K562 (cell line): ENCODE measurements around the gene DPEP1. TPM values are rescaled to one million over a fixed set of nuclear protein-coding genes. Genes with fewer than 3 reads are reported as not detected.

ENCODE experiments used
- CBX2 ChIP-seq: fragments of 200-600 bp; sonication (generic); IDR thresholded peaks from one replicate; pipeline ENCODE4 v1.6.1; 2012; ENCODE audit warnings: mild to moderate bottlenecking, low read length, inconsistent platforms; ENCODE audit not compliant: insufficient read depth, poor library complexity, severe bottlenecking
- DACH1 ChIP-seq: fragments of 450-650 bp; IDR thresholded peaks from 2 replicates; pipeline ENCODE4 v1.6.1; 2018; ENCODE audit not compliant: partially characterized antibody
- DNMT1 ChIP-seq: fragments of 450-650 bp; IDR thresholded peaks from 2 replicates; pipeline ENCODE4 v1.6.1; 2016; ENCODE audit warnings: antibody characterized with exemption, mild to moderate bottlenecking
- E2F3 ChIP-seq: fragments of 250-450 bp; sonication (Bioruptor Pico); IDR thresholded peaks from 2 replicates; pipeline ENCODE4 v1.4.0; 2020; ENCODE audit warnings: mild to moderate bottlenecking
- HNRNPL ChIP-seq: fragments of 200-400 bp; formaldehyde crosslinking; IDR thresholded peaks from 2 replicates; pipeline ENCODE4 v1.6.1; 2017; ENCODE audit warnings: low read depth, mild to moderate bottlenecking, low read length
- KLF1 ChIP-seq: fragments of 450-650 bp; IDR thresholded peaks from 2 replicates; pipeline ENCODE4 v1.6.1; 2016; ENCODE audit warnings: missing genetic modification characterization, missing compliant biosample characterization
- POLR2A ChIP-seq: fragments of 450-650 bp; conservative IDR thresholded peaks from 2 replicates; pipeline ENCODE4 v1.6.1; 2016
- POLR3G ChIP-seq: IDR thresholded peaks from 2 replicates; pipeline ENCODE4 v1.6.1; 2011; ENCODE audit not compliant: insufficient read length, insufficient replicate concordance; ENCODE audit errors: extremely low read depth
- RBM25 ChIP-seq: fragments of 200-400 bp; formaldehyde crosslinking; IDR thresholded peaks from 2 replicates; pipeline ENCODE4 v1.6.1; 2018; ENCODE audit warnings: low read length, low read depth, moderate library complexity; ENCODE audit not compliant: severe bottlenecking
- RBM34 ChIP-seq: fragments of 200-400 bp; formaldehyde crosslinking; IDR thresholded peaks from 2 replicates; pipeline ENCODE4 v1.6.1; 2018; ENCODE audit warnings: low read length, borderline replicate concordance; ENCODE audit not compliant: insufficient read depth
- RHOXF2B ChIP-seq: fragments of 250-450 bp; sonication (Bioruptor Pico); conservative IDR thresholded peaks from 2 replicates; pipeline ENCODE4 v1.5.1; 2021
- RUNX1 ChIP-seq: sonication (generic); IDR thresholded peaks from 2 replicates; pipeline ENCODE4 v1.6.1; 2016; ENCODE audit warnings: antibody characterized with exemption, low read depth
- TBP ChIP-seq: optimal IDR thresholded peaks from 2 replicates; pipeline ENCODE3; 2011; ENCODE audit warnings: low read depth, low read length, improper control_type of control experiment
- ZNF717 ChIP-seq: fragments of 250-450 bp; sonication (Bioruptor Pico); IDR thresholded peaks from 2 replicates; pipeline ENCODE4 v1.5.0; 2021
- ZNF740 ChIP-seq, 3 experiments: fragments of 200-800 bp in 1 of 3; sonication (Bioruptor generic) in 1 of 3; sonication (generic) in 1 of 3; formaldehyde crosslinking in 1 of 3; IDR thresholded peaks; 2 replicates each; pipeline versions ENCODE4 v1.6.1 to v1.8.0; 2016 to 2022; ENCODE audit warnings: mild to moderate bottlenecking in 2 of 3, missing compliant biosample characterization in 2 of 3, missing genetic modification characterization in 2 of 3, missing genetic modification reagents in 1 of 3
- polyA plus RNA-seq, 8 experiments: library from polyadenylated mRNA; depleted of rRNA in 4 of 8; stranded (reverse) in 5 of 8; unstranded in 3 of 8; fragments of >200 nt; fragmentation: Nextera tagmentation in 2 of 8; fragmentation: Illumina TruSeq in 1 of 8; extraction: Ambion mirVana in 2 of 8; extraction: Trizol in 1 of 8; gene quantifications; 2 replicates each; pipeline versions ENCODE4 v1.2.1 to v1.2.3, GENCODE V29; 2011 to 2014; ENCODE audit warnings: inconsistent platforms in 1 of 8, missing spikeins in 1 of 8
- total RNA-seq, 7 experiments: library from RNA; depleted of rRNA in 6 of 7; stranded (reverse); fragments of >200 nt in 6 of 7; fragmentation: Illumina TruSeq in 2 of 7; extraction: Trizol in 2 of 7; gene quantifications; 2 replicates each; pipeline versions ENCODE4 v1.2.1 to v1.2.3, GENCODE V29; 2011 to 2021; ENCODE audit warnings: low replicate concordance in 1 of 7
- TF ChIP-seq, protein P1 (sequence below): sonication (generic); formaldehyde crosslinking; IDR thresholded peaks from 2 replicates; pipeline ENCODE4 v1.9.0; 2022; ENCODE audit warnings: mild to moderate bottlenecking, missing genetic modification reagents
- TF ChIP-seq, protein P2 (sequence below): fragments of 450-650 bp; IDR thresholded peaks from 2 replicates; pipeline ENCODE4 v1.6.1; 2017; ENCODE audit warnings: antibody characterized with exemption, mild to moderate bottlenecking
- TF ChIP-seq, protein P3 (sequence below): sonication (generic); formaldehyde crosslinking; IDR thresholded peaks from 2 replicates; pipeline ENCODE4 v1.8.0; 2022; ENCODE audit warnings: missing genetic modification reagents, mild to moderate bottlenecking, moderate library complexity, borderline replicate concordance

Gene DPEP1
- total and polyA plus RNA-seq, 9 of the 15 experiments (the other 6 are each of a cell fraction or from before 2014, with no cell fraction given): 0.14 to 0.31 (median 0.20) TPM; not detected in 6

- TF ChIP-seq ZNF740 (CRISPR knock-in tag; IDR thresholded peaks at IDR 0.05) (peak; percentile 6; the same call in 1 of the 2 replicates), ZNF740 (tag; IDR thresholded peaks at IDR 0.05) (no peak), CBX2 (no peak), HNRNPL (0 out of 2 replicates have a peak, but pooled peaks have one; percentile 24), DNMT1 (no peak), ZNF717 (CRISPR knock-in tag) (no peak), RBM25 (peak; percentile 84), POLR3G (no peak), RUNX1 (0 out of 2 replicates have a peak, but pooled peaks have one; percentile 11), RBM34 (no peak), RHOXF2B (no peak), KLF1 (tag) (no peak), TBP (peak; percentile 27), E2F3 (CRISPR knock-in tag) (peak; percentile 13; the same call in 1 of the 2 replicates), DACH1 (no peak), POLR2A (peak; percentile 73; the same call in 1 of the 2 replicates)
- TF ChIP-seq, protein P1, sequence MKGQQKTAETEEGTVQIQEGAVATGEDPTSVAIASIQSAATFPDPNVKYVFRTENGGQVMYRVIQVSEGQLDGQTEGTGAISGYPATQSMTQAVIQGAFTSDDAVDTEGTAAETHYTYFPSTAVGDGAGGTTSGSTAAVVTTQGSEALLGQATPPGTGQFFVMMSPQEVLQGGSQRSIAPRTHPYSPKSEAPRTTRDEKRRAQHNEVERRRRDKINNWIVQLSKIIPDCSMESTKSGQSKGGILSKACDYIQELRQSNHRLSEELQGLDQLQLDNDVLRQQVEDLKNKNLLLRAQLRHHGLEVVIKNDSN: no peak
- TF ChIP-seq, protein P2, sequence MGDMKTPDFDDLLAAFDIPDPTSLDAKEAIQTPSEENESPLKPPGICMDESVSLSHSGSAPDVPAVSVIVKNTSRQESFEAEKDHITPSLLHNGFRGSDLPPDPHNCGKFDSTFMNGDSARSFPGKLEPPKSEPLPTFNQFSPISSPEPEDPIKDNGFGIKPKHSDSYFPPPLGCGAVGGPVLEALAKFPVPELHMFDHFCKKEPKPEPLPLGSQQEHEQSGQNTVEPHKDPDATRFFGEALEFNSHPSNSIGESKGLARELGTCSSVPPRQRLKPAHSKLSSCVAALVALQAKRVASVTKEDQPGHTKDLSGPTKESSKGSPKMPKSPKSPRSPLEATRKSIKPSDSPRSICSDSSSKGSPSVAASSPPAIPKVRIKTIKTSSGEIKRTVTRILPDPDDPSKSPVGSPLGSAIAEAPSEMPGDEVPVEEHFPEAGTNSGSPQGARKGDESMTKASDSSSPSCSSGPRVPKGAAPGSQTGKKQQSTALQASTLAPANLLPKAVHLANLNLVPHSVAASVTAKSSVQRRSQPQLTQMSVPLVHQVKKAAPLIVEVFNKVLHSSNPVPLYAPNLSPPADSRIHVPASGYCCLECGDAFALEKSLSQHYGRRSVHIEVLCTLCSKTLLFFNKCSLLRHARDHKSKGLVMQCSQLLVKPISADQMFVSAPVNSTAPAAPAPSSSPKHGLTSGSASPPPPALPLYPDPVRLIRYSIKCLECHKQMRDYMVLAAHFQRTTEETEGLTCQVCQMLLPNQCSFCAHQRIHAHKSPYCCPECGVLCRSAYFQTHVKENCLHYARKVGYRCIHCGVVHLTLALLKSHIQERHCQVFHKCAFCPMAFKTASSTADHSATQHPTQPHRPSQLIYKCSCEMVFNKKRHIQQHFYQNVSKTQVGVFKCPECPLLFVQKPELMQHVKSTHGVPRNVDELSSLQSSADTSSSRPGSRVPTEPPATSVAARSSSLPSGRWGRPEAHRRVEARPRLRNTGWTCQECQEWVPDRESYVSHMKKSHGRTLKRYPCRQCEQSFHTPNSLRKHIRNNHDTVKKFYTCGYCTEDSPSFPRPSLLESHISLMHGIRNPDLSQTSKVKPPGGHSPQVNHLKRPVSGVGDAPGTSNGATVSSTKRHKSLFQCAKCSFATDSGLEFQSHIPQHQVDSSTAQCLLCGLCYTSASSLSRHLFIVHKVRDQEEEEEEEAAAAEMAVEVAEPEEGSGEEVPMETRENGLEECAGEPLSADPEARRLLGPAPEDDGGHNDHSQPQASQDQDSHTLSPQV: peak; percentile 38; the same call in 1 of the 2 replicates
- TF ChIP-seq, protein P3, sequence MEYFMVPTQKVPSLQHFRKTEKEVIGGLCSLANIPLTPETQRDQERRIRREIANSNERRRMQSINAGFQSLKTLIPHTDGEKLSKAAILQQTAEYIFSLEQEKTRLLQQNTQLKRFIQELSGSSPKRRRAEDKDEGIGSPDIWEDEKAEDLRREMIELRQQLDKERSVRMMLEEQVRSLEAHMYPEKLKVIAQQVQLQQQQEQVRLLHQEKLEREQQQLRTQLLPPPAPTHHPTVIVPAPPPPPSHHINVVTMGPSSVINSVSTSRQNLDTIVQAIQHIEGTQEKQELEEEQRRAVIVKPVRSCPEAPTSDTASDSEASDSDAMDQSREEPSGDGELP (CRISPR knock-in tag): no peak; the same call in 1 of the 2 replicates
These were observed 38.7 kb upstream of the DPEP1 start (continued) for GRCh38 chr16:89574681-89575246.
